ENCODE results near the gene SMC1B.

- TF ChIP-seq, protein P1, sequence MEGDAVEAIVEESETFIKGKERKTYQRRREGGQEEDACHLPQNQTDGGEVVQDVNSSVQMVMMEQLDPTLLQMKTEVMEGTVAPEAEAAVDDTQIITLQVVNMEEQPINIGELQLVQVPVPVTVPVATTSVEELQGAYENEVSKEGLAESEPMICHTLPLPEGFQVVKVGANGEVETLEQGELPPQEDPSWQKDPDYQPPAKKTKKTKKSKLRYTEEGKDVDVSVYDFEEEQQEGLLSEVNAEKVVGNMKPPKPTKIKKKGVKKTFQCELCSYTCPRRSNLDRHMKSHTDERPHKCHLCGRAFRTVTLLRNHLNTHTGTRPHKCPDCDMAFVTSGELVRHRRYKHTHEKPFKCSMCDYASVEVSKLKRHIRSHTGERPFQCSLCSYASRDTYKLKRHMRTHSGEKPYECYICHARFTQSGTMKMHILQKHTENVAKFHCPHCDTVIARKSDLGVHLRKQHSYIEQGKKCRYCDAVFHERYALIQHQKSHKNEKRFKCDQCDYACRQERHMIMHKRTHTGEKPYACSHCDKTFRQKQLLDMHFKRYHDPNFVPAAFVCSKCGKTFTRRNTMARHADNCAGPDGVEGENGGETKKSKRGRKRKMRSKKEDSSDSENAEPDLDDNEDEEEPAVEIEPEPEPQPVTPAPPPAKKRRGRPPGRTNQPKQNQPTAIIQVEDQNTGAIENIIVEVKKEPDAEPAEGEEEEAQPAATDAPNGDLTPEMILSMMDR (IDR thresholded peaks at IDR 0.05): no peak
- TF ChIP-seq POLR2A (IDR thresholded peaks at IDR 0.05): no peak
These were observed 32.1 kb downstream of the SMC1B start for GRCh38 chr22:45381348-45381747.

All from uterus (tissue), 2 donors.